ENCODE data around the gene ZC3H6.

The ZC3H6 gene

GRCh38 chr2:112244854-112245253 lies 30.5 kb upstream of the ZC3H6 start:
- TF ChIP-seq, protein P1, sequence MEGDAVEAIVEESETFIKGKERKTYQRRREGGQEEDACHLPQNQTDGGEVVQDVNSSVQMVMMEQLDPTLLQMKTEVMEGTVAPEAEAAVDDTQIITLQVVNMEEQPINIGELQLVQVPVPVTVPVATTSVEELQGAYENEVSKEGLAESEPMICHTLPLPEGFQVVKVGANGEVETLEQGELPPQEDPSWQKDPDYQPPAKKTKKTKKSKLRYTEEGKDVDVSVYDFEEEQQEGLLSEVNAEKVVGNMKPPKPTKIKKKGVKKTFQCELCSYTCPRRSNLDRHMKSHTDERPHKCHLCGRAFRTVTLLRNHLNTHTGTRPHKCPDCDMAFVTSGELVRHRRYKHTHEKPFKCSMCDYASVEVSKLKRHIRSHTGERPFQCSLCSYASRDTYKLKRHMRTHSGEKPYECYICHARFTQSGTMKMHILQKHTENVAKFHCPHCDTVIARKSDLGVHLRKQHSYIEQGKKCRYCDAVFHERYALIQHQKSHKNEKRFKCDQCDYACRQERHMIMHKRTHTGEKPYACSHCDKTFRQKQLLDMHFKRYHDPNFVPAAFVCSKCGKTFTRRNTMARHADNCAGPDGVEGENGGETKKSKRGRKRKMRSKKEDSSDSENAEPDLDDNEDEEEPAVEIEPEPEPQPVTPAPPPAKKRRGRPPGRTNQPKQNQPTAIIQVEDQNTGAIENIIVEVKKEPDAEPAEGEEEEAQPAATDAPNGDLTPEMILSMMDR (IDR thresholded peaks at IDR 0.05; ENCODE audit: insufficient read depth, missing control alignments) = no peak
- FAIRE-seq = no peak

GRCh38 chr2:112251271-112251670 lies 24.1 kb upstream of the ZC3H6 start:
- TF ChIP-seq, protein P1 (IDR thresholded peaks at IDR 0.05; ENCODE audit: insufficient read depth, missing control alignments) = no peak

More at GRCh38 chr2:112244854-112245253, 30.5 kb upstream of the ZC3H6 start:
- no peak for DNase-seq (ENCODE audit: insufficient read length, low spot score)

DNA sequence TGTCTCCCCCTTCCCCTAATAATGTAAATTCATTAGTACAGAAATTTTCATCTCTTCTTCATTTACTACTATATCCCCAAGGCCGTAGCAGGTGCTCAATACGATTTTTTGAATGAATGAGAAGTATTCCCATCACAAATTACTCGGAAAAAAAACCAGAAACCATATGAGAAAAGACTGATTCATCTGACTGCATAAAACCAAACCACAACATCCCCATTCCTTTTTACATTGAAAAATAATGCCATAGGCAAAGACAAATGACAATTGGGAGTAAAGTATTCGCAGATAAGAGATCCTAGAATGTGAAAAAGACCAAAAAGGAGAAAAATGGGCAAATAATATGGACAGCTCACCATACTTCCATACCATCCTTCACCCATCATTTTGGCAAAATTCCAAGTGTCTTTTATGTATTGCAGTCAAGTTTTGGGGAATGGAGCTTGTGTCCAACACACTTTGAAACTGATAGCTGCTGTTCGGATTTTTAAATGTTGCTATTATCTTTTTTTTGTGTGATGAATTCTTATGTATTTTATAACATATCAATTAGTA lies 22.1 kb upstream of the ZC3H6 start:
- TF ChIP-seq, protein P1 (IDR thresholded peaks at IDR 0.05; ENCODE audit: insufficient read depth, missing control alignments) = no peak
- DNase-seq (ENCODE audit: insufficient read length, low spot score) (no peak), FAIRE-seq (no peak)

More at GRCh38 chr2:112251271-112251670, 24.1 kb upstream of the ZC3H6 start:
- DNase-seq (ENCODE audit: insufficient read length, low spot score) (no peak), FAIRE-seq (no peak)

GRCh38 chr2:112254466-112255240 lies 20.7 kb upstream of the ZC3H6 start, which contains the start of gene ZC3H8:
TSS of gene ZC3H8 (minus strand) at chr2:112255042. CDS start at chr2:112254981, 61 bp downstream.
- DNase-seq (ENCODE audit: insufficient read length, low spot score) (peak; percentile 97), FAIRE-seq (no peak)
- TF ChIP-seq, protein P1 (IDR thresholded peaks at IDR 0.05; ENCODE audit: insufficient read depth, missing control alignments) = no peak

DNA sequence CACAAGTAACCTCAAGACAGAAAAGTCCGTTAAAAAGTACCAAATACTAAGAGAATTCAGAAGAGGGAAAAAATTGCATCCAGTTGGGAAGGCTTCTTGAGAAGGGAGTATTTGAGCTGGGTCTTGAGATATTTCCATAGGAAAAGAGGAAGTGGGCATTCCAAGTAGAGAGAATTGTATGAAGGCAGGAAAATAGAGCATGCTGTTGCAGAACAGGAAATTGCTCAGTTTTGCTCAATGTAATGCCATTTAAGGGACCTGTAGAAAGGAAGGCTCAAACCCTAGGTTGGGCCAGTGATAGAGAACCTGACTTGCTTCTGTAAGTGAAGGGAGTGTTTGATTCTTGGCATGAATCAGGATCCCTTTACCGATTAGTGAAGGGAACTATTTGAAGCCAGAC lies 19.5 kb upstream of the ZC3H6 start:
- DNase-seq (ENCODE audit: insufficient read length, low spot score) (no peak), FAIRE-seq (no peak)
- TF ChIP-seq, protein P1 (IDR thresholded peaks at IDR 0.05; ENCODE audit: insufficient read depth, missing control alignments) = no peak

- FAIRE-seq (no peak), DNase-seq (ENCODE audit: insufficient read length, low spot score) (no peak)
- TF ChIP-seq, protein P1 (IDR thresholded peaks at IDR 0.05; ENCODE audit: insufficient read depth, missing control alignments) = no peak
These were observed 18.7 kb upstream of the ZC3H6 start for GRCh38 chr2:112256654-112257053.

DNA sequence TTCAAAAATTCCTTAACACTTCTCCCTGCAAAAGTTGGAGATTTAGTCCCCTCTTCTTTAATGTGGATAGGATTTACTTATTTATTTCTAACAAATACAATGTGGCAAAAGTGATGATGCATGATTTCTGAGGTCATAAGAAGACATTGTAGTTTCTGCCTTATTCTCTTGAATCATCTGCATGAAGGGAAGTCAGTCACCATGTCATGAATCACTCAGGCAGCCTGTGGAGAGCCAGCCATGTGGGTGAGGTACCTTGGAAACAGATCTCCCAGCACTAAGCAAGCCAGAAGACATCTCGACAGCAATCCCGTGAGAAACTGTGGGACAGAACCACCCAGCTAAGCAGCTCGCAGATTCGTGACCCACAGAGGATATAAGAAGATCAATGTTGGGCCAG lies 17.8 kb upstream of the ZC3H6 start:
- TF ChIP-seq, protein P1 (IDR thresholded peaks at IDR 0.05; ENCODE audit: insufficient read depth, missing control alignments) = no peak
- FAIRE-seq (no peak), DNase-seq (ENCODE audit: insufficient read length, low spot score) (no peak)
